Fibroblast of skin of left quadriceps (primary cell): ENCODE results near the gene FSIP2.

ENCODE experiments used
- DNase-seq, 2 experiments: peaks; one replicate each; pipeline ENCODE4 v3.0.0-alpha.2; 2013; ENCODE audit warnings: low read depth in 2 of 2

The FSIP2 gene, protein sequence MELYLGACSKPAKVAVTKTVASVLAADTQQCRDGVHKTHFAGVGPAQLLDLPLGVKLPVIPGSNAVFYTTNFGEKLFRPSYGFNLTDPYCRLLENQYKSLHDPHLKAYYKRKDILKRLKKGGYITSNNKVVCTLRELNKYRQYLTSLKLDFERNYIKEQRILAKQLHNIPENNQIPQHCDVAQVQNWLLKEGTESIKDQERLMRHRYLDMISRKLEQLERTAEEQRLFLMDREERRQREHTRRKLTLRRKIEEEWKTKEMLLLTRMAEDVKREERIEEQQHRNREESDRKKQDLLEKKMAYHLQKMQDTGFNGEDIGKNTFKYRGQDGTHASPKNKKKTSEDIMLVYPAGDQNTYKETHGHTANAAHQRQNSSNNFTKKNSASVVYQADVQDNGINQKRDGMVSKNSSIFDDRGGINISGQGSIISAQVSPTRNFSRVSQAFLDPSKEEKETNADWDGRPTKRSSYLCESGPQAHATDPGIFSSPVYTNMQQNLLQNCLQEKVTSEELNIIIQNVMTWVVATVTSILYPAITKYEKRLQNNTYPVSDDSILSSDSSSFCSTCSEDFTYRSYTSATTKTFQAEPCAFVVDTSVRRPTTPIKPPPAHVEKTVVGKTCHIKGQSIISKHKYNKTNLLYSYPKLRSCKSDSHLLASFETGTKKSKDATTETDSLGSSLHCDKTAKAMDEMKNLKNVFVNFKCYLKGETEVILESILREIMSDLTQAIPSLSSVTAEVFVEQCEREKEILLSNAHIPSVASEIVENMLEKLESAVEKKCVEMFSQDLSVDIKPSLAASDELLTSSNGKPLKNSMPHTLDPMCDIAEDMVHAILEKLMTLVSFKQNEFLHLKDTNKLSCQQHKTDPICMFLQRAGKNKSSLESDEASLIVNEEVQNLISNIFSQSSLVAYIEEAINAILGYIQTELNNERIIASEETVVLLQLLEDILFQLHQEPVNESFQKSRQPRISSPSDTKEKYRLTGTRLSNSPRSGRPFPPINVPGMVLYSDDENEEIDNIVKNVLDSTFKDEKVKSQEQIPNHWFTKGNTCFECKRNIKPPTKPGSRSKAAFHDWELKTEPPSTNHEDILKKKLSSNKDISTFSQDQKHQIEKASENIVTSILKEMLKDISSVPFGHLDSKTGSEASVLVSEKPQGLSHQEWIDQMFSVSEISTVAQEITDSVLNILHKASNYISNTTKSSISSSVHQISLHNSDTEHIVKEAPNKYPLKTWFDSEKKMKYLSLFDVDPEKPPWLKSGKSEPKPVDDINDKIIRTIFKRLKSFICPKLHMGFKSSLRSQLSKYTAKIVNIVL (N-terminal part only)

DNA sequence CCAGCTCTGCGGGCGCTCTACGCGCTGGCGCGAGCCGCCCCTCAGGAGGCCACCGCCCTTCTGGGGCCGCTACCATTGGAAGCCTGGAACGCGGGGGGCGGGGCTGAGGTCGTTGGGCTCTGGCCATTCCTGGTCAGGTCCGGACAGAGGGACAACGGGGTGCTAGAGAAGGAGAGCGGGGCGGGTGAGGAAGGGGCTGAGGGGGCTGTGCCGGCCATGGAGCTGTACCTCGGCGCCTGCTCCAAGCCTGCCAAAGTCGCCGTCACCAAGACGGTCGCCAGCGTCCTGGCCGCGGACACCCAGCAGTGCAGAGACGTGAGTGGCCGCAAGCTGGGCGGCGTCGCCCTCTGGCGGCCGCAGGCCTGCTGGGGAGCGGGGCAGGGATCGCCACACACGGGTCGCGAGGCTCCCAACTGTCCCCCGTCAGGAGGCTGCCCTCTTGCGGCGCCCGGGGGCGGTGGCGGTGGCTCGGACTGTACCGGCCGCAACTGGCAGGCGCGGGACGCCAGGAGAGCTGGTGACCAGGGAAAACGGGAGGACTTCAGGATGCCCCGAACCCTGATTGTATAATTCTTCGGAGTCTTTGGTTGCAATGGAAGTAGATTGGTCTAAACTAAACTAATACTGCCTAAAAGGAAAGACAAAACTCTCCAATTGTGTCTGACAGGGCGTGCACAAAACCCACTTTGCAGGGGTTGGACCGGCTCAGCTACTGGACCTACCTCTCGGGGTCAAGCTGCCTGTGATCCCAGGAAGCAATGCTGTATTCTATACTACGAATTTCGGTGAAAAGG is at the start of gene FSIP2:
Gene FSIP2 (plus strand): TSS at position 126 of the 794 bp plus-strand sequence. CDS start 91 bp downstream, at position 217.
- peak; percentile 33 for DNase-seq

DNA sequence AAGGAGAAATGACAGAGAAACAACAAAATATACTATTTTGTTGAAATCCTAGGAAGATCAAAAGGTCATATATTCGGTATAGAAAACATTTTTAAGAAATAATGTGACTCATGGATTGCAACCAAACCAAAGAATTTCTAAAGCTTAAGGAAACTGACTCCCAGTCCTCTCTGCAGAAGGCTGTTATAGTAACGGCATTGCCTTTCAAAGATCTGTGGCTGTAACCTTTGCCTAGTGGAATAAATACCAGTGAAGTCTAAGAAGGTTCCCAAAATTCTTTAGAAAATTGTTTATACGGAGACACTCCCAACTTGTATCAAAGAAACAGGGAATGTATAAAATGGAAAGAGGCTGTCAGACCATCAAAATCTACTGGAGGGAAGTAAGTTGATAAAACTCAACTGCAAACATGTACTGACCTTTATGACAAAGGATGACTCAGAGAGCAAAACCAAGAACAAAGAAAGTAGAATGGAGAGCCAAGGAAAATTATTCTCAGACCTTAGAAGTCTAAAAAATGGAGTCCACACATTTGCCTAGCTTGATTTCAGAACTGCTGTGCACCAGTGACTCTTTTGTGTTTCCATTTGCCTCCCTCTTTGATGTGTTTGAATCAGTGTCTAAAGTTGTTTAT is 48.6 kb upstream of the FSIP2 start:
- no peak for DNase-seq

DNA sequence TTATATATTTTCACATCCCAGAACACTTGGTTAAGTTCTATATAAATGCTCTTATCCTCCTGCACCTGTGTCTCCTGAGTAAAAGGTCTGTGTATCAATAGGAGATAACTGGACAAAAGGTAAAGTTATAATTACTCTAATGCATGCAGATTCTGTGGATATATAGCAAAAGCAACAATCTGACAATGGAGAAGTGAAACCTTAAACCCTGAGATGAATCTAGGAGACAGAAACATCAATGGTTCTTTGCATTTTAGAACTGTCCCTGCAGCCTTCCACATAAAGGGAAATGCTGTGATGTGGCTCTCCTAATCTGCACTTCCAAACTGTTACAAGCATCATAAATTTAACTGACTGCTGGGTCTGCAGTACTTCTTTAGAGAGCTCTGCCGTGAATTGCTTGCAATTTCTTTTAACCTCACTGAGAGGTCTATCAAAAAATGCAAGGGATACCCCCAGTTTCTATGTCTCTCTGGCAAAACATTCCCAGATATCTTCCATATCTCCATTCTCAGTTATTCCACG is 42.8 kb upstream of the FSIP2 start:
- no peak for DNase-seq

DNA sequence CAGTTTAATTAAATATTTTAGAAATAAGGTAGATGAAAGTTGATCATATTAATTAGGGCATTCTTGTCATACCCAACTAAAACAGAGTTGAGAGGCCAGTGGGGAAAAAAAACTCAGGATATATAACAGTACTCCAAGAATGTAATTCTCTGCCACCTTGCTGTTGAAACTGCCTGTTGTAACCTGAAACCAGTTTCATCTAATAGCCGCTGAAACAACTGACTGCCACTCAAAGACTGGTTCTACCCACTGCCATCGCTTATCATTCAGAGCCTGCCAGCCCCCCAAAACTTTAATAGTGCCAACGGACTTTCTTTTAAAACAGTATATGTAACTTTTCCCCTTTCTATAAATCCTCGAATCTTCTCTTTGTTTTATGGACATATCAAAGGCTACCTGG is 37.7 kb upstream of the FSIP2 start:
- no peak for DNase-seq

DNA sequence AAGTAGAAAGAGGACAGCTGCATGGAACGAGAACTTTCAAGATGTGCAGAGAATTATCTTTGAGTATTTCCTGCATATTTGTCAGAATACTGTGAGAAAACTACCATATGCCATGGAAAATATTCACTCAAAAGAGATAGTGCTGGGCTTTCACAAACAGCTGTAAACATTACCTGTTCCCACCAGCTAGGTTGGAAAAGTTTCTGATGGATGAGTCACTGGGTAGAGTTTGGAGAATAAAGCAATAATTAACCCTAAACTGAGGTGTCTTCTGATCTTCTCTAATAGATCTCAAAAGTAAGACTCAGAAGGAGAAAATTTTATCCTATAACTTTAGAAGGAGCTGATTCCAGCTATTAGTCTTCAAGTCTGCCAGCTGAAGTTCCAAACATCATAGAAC is 3.9 kb upstream of the FSIP2 start:
- DNase-seq: no peak

DNA sequence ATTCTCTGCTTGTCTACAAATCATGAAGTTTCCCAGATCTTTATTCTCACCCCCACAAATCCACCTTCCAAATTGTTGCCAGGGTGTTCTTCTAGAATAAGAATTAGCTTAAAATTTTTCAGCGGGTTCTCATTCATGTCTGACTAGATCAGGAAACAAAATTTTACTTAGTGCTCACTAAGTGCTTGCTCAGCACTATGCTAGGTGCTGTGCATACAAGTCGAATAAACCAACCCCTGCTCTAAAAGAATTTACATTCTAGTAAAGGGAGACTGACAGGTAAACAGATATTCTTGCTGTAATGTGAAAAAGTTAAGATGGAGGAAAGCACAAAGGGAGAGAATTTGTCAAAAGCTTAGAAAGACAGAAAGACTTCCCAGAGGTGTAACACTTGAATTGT is 2.4 kb upstream of the FSIP2 start:
- no peak for DNase-seq

DNA sequence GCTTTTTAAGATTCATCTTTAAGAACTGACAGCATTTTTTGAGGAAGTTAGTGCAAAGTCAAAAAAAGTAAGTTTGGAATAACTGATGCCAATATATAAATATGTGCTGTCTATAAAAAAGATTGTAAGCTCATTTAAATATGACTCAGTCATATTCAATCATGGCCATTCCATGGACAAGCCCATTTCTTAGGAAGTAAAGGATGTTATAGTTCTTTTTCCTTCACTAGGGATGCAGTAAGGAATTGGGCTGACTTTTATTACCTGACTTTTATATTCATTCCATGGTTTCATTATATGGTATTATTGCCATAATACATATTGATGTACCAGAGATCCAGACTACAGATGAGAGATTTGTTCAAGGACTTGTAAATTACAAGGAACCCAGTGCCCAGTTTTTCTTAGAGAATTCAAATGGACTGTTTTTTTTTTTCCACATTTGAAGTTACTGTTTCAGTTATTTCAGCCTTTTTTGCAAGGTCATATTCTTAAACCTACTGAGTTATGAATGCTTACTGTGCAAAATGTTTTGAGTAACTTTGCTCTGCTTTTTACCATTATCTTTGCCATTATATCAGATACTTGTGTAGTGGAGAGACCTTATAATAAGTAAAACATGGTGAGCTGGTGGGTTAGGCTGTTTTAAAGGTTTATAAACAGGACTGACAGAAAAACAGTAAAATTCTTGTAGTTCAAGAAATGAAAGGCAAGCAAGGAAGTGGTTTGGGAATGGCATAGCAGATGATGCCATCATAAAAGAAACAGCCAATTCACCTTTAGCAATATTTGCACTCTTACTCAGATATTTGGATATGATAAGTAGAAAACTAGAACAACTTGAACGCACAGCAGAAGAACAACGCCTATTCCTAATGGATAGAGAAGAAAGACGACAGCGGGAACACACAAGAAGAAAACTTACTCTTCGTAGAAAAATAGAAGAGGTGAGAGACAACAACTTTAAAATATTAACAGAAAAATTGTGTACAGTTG is 7.6 kb downstream of the FSIP2 start:
- DNase-seq: no peak

DNA sequence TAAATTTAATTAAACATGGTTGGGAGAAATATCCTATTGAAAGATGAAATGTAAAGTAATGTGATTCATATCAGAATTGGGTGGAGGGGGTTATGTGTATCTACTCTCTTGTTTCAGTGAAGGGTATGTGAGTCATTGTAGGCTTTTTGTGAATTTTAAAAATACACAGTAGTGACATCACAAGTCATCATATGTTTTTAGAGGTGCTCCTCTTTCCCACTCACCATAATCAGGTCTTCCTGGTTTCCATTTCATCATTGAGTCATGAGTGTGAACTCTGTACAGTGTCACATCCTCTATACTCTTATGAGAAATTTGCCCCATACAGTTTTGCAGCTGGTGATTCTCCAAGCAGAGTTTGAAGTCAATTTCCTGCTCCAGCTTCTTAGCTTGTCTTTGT is 18.8 kb downstream of the FSIP2 start:
- no peak for DNase-seq

DNA sequence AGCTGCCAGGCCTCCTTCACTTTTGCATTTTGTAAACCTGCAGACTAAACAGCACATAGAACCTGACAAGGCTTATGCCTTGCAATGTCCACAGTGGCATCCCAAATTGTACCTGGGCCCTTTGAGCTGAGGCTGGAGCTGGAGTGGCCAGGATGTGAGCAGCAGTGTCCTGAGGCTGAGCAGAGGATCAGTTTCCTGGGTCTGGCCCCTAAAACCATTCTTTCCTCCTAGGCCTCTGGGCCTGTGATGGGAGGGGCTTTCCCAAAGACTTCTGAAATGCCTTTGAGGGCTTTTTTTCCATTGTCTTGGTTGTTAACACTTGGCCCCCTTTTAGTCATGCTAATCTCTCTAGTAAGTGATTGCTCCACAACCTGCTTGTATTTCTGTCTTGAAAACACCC is 32.8 kb downstream of the FSIP2 start:
- DNase-seq: no peak

DNA sequence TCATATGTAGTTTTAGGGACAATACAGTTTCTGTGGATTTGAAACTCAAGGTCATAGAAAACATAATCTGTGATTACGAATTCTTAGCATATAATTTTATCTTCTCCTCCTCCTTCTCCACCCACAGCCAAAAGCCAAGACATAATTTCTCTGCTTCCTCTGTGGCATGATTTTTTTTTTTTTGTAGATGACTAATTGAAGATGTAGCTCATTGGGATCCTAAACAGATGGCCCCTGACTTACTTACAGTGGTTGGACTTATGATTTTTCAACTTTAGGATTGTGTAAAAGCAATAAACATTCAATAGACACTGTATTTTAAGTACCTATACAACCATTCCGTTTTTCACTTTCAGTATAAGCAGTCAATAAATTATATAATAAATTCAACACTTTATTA is 42.3 kb downstream of the FSIP2 start:
- DNase-seq: no peak

DNA sequence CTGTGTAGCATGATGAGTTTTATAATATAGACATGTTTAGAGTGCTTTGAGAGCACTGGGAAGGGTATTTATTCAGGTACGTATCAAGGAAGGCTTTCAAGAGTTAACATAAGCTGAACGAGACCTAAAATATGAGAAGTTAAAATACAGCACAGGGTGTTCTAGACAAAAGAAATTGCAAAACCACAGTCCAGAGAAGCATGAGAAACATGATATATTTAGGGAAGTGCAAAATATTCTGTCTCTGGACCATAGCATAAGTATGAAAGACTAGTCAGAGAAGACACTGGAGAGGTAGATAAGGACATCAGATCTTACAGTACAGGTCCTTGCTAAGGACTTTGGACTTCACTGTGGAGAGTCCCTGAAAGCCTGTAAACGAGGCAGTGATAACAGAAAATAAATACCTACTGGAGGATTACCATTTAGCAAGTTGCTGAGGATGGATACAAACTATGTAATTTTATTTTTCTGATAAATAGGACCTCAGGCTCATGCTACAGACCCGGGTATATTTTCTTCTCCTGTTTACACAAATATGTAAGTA is 43.7 kb downstream of the FSIP2 start:
- DNase-seq: no peak

DNA sequence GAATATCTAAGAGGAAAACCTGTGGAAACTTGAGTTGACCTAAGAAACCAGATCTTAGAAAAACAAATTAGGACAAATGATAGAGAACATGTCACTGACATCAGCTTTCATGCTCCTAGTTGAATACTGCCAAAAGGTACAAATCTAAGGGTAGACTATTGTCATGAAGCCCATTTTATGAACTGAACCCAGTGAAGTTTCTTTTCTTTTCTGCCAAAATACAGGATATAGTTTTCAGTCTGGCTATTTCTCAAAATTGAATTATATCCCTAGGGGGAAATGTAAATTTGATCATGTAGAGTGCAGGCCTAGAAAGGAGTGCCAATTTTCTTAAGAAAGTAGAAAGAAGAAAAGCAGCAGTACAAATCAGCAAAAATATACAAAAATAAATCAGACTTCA is 46.6 kb downstream of the FSIP2 start:
- DNase-seq: no peak

DNA sequence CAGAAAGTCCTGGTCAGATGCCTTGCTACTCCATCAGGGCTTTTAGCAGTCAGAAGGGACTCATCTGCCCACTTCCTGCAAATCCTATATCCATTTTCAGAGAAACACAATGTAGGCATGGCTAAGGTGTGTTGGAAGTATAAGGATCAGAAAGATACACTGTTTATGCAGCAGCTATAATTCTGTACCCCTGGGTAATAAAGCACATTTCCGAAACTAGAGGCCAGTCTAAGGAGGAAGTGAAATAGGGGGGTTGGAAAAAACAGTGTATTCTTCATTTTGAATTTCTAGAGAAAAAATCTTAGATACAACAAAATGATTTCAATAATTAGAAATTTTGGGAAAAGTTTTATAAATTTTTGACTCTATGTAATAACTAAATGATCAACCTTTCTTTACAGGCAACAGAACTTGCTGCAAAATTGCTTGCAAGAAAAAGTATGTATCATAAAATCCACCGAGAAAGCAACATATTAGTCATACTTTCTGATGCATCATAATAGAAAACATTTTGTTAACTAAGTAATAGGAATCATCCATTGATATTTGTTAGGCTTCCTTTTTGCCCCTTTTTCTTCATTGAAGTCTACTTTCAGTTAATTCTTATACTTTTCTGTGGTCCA is 47.4 kb downstream of the FSIP2 start:
- no peak for DNase-seq

DNA sequence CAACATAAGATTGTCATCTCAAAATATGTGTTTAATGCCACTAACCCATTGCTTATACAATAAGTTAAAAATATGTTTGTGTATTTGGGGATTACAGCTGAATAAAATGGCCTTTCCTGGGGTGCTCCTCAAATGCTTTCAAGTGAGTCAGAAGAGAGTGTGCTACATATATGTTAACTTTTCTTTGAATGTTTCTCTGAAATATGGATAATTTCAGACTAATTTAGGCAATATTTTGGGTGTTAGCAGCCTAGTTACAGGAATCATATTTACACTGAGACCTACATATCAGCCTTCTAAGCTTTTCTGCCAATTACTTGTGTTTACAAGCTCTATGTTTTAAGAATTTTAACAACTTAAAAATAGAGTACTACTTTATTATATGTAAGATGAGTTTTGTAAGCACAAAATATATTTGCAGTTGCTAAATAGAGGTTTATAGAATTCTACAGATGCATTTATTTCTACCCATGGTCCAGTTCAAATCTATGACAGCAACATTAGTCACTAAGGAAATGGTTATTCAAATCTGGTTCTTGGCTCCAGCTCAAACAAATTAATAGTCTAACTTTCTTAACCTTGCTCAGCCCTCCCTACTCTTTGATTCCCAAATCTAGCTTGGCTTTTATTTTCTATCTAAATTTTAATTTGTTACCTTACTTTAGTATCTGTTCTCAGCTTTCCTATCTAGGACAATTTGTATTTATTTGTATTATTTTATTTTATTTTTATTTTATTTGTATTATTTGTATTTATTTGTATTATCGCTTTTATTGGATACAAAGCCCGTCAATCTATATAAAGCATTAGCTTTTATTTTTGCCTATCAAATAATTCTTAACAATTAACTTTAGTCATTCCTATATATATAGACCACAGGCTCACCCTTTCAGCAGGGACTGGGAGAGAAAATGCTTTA is 48.9 kb downstream of the FSIP2 start:
- DNase-seq: peak; percentile 10 to 13

DNA sequence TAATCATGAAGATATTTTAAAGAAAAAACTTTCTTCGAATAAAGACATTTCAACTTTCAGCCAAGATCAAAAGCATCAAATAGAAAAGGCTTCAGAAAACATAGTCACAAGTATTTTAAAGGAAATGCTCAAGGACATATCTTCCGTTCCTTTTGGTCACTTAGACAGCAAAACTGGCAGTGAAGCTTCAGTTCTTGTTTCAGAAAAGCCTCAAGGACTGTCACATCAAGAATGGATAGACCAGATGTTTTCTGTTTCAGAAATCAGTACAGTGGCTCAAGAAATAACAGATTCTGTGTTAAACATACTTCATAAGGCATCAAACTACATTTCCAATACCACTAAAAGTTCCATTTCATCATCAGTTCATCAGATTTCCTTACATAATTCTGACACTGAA is 51.8 kb downstream of the FSIP2 start:
- DNase-seq: no peak

DNA sequence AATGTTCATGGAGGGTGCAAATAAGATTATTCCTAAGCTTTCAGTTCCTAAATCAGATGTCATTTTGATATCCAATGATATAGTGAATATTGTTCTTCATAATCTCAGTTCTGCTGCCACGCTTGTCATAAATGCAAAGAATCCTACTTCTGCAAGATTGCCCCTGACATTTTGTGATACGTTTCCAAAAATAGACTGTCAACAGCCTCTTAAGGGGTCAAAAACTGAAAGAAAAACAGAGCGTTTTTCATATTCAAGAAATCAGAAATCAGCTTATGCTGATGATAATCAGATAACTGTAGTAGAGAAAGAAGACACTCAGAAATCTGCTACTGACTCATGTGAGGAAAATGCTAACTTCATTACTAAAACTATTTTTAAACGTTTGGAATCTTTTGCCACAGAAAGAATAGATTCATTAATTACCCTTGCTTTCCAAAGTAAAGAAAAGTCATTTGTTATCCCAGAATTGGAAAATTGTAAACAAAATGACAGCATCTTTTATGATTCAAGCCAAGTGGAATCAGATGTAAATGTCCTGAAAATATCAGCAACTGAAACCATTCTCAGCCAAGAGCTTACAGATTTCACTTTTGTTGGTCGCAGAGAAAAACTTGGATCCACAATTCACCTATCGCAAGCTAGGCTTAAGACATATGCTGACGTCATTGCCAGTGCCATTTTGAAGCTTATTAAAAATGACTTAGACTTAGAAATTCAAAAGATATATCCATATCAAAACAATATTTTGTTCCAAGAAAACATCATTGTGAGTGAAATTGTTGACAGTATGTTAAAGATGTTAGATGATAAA is 55.1 kb downstream of the FSIP2 start:
- DNase-seq: peak; percentile 12

DNA sequence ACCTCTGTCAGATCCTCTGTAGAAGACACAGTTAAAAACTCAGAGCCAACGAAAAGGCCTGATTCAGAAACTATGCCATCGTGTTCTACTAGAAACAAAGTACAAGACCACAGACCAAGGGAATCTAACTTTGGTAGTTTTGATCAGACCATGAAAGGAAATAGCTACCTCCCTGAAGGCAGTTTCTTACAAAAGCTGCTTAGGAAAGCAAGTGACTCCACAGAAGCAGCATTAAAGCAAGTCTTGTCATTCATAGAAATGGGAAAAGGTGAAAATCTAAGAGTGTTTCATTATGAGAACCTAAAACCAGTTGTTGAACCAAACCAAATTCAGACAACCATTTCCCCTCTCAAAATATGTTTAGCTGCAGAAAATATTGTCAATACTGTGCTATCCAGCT is 58.2 kb downstream of the FSIP2 start:
- no peak for DNase-seq
